RPMI7951 (cell line): ENCODE measurements around the gene BATF2. TPM values are rescaled to one million over a fixed set of nuclear protein-coding genes. Genes with fewer than 3 reads are reported as not detected.
"Not testable (repeated sequence)": the region's sequence is repeated elsewhere in the genome, so short reads cannot be mapped to it uniquely, and the experiment has no call there.

Experiments
- DNase-seq: peaks from one replicate; pipeline ENCODE4 v3.0.0-alpha.2; 2012; ENCODE audit warnings: low read depth
- total RNA-seq: library from RNA; depleted of rRNA; stranded (reverse); fragments of >200 nt; shearing (Covaris generic); gene quantifications from 2 replicates; pipeline ENCODE4 v1.2.3, GENCODE V29; 2014

BATF2 gene
- total RNA-seq, 1 experiment from 2014 or later: 0.84 TPM

DNA sequence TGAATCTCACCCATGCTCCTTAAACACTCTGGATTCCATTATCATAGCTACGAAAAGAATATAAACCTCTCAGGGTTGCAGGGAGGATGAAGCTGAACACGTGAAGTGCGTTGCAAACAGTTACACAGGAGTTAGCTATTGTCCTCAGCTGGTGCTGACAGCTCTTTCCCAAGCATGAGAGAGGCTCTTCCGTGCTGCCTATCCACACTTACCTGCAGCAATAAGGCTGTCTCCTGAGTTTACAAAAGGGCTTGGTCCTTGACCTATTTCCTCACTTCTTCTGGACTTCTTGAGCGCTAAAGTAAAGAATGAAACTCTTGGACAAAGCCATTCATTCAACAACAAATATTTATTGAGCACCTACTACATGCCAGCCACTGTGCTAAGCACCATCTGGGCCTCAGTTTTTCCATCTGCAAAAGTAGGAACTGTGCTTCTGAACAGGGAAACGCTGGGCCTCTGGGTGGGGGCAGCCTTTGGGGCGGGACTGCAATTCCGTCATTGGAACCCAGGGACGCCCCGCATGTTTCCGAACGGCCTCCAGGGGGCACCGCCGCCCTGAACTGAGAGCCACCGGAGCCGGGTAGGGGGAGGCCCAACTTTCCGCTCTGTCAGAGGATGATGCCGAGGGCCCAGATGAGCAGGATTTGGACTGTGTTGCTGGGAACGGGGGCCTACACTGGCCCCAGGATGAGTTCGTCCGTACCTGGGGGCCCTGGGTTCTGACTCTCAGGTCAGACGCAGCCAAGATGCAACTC lies 16.5 kb upstream of the BATF2 start:
- DNase-seq: peak; percentile 85

DNA sequence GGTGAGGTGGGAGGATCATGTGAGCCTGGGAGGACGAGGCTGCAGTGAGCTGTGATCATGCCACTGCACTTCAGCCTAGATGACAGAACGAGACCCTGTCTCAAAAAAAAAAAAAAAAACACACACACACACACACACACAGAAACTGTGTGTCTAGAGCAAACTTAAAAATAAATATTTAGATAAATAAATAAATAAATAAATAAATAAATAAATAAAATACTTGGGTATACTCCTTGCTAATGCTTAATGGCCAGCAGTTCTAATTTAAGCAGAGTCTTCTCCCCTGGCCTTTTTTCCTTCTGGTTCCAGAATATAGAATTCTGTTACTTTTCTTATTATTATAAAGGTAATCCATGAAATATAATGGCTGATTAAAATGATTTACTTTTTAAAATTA lies 12.1 kb upstream of the BATF2 start:
- DNase-seq: no peak

DNA sequence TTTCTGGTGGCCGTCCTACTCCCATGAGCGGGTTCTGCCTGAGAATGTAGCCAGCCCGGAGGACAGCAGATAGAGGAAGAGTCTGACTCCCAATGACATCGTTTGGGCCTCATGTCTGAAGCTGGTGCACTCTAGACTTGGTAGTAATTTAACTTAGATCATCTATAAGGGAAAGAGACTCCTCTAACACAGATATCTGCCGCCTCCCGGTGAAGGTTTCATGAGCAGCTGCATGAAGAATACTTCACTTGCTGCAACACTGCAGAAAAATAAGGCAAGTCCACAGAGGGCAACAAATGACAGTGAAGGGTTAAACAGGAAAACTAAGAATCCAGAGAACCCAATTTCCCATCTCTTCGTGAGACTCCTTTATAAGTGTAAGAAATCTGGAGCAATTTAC lies 11.2 kb upstream of the BATF2 start:
- no peak for DNase-seq

DNA sequence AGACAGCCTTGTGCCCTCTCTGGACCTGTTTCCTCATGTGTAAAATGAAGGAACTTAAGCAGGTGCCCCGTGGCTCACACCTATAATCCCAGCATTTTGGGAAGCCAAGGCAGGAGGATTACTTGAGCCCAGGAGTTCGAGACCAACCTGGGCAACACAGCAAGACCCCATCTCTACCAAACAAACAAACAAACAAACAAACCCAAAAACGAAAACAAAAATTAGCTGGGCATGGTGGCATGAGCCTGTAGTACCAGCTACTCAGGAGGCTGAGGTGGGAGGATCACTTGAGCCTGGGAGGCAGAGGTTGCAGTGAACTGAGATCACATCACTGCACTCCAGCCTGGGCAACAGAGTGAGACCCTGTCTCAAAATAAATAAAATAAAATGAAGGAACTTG lies 7.2 kb upstream of the BATF2 start:
- DNase-seq: not testable (repeated sequence)

DNA sequence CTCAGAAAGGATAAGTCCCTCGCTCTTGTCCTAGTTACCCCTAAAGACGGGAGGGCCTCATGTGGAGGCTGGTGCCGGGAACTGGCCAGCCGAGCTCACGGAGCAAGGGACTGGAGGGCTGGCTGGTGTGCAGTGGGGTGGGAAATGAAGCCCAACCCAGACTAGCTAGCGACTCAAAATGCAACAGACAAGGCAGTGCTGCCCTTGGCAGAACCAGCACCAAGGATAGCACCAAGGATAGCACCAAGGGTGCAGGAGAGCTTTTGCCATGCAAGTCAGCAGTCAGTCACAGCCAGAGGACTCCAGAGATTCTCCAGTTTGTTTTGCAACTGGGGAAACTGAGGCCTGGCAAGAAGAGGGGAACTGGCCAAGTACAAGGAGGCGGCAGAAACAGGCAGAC lies 6.5 kb upstream of the BATF2 start:
- peak; percentile 30 for DNase-seq

DNA sequence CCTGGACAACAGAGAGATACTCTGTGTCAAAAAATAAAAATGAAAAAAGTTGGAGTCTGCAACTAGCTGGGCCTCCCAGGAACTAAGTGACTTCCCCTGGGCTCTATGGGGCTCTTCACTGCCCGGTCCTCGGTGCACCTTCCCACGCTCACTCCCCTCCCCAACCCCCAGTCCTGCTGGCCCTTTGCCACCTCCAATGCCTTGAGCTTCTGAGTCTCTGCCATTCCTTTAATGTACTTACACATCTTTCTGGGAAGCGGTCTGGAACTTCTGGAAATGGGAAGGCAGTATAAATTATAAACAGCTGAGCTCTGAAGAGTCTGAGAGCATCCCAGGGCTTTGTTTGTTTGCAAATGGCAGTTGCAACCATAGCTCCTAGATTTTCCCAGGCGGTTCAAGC lies 5.9 kb upstream of the BATF2 start:
- DNase-seq: no peak

DNA sequence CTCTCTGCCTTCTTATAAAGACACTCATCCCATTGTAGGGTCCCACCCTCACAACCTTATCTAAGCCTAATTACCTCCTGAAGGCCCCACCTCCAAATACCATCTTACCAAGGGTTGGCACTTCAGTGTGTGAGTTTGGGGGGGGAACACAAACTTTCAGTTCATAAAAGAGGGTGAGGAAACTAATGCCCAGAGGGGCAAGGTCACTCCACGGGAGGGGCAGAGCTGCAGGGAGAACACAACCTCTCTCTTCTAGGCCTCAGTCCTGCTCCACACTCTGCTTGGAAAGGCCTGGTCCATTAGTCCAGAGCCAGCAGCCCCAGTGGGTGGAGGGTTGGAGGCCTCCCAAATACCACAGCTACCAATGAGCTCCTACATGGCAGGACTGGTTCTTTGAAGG lies 2.7 kb upstream of the BATF2 start:
- DNase-seq: no peak

DNA sequence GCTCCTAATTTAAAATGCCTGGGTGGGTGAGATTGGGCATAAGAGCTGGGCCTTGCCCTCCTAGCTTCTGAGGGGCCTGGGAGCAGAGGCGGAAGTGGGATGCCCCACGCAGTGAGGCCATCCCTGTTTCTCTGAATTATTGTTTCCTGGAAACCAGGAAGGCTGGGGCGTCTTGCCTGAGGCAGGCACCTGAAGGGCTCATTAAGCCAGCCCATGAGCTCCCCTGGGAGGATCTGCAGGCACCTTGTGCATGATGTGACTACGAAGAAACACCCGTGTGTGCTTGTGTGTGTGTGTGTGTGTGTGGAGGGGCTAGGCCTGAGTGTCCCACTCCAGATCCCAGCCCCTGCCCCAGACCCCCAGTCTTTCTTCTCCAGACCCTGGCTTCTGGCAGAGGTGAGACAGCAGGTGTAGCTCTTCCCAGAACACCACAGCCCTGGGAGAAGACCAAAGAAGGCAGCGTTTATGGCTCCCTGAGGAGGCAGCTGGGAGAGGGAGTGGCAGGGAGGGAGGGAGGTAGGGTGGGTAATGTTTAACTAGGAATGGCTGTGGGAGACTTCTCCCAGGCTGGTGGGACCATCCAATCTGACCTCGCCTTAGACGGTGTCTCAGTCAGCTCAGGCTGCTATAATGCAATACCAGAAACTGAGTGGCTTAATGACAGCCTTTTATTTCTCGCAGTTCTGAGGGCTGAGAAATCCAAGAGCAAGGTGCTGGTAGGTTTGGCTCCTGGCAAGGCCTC lies 2.1 kb upstream of the BATF2 start:
- no peak for DNase-seq

DNA sequence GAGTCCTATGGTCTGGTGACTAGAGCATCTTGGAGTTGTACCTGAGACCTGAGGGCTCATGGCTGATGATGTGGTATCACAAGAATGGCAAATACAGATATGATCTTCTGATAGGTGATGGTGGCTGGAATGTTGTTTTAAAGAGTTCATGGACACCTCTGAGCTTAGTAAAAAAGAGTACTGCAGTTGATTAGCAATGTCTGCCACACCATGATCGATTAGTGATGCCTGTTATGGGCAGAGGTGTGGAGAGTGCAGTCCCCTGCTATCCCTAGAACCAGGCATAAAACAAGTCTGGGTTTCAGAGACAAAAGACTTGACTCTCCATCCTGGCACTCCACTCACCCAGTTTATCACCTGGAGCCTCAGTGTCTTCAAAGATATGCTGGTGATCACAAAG lies 1.4 kb upstream of the BATF2 start:
- no peak for DNase-seq

DNA sequence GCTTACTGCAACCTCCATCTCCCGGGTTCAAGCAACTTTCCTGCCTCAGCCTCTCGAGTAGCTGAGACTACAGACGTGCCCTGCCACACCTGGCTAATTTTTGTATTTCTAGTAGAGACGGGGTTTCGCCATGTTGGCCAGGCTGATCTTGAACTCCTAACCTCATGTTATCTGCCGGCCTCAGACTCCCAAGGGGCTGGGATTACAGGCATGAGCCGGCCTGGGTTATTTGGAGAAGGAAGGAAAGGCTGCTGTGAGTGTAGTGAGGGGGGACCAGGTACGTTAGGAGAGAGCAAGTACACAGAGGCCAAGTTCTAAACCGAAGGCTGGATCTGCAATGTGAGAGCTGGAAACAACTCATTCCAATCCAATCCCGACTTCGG lies 453 bp downstream of the BATF2 start:
- DNase-seq: no peak

DNA sequence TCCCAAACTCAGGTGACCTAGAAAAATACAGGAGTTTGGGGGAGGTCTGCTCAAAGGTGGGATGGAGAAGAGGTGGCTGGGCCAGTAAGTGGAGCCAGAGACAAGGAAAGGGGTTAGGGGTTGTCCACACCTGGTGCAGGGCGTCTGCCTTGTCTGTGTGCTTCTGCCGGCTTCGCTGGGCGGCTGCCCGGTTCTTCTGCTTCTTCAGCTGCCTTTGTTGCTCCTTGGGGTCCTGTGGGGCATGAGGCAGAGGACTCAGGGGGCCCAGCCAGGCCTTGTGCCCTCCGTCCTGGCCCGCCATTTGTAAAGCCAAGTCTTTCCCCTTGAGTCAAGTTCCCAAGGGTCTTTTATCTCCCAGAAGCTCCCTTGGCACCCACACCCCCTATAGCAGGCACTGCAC lies 2.5 kb downstream of the BATF2 start:
- no peak for DNase-seq

DNA sequence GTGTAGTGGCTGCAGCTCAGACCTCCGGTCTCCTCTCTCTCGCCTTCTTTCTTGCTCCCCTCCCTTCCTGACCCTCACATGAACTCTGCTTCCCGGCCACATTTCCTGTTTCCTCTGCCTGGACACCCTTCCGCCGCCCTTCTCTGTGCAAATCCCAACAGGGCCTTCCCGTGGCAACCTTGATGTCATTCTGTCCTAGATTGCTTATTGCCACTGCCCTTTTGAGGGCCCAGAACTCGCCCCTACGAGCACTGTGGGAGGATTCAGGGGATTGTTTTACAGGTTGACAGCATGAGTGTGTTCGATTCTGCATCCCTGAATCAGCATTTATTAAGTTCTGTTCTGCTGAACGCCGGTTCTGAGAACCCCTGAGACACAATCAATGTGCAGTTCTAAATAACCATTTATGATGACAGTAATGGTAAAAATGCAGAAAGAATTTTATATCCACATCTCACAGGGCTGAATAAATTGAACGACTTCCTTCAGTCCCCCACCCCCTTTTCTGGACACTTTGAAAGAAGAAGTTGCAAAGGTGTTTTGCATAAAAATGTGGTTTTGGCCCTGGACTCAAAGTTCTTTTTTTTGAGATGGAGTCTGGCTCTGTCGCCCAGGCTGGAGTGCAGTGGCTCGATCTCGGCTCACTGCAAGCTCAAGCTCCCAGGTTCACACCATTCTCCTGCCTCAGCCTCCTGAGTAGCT lies 6.4 kb downstream of the BATF2 start:
- DNase-seq: peak; percentile 16

DNA sequence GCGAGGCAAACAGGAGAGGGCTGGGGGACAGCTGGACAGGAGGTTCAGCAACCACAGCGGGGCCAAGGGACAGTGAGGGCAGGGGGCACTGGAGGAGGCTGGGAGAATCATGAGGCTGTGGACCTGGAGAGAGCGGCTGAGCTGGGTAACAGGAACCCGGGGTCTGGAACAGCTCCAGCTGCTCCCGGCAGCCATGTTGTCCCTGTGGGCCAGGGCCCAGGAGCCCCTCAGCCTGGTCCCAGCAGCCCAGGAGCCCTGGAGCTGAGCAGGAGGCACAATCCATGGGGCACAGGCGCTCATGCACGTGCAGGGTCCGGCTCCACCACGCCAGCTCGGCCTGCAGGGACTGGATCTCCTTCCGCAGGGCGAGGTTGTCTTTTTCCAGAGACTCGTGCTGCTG lies 7.4 kb downstream of the BATF2 start:
- no peak for DNase-seq

DNA sequence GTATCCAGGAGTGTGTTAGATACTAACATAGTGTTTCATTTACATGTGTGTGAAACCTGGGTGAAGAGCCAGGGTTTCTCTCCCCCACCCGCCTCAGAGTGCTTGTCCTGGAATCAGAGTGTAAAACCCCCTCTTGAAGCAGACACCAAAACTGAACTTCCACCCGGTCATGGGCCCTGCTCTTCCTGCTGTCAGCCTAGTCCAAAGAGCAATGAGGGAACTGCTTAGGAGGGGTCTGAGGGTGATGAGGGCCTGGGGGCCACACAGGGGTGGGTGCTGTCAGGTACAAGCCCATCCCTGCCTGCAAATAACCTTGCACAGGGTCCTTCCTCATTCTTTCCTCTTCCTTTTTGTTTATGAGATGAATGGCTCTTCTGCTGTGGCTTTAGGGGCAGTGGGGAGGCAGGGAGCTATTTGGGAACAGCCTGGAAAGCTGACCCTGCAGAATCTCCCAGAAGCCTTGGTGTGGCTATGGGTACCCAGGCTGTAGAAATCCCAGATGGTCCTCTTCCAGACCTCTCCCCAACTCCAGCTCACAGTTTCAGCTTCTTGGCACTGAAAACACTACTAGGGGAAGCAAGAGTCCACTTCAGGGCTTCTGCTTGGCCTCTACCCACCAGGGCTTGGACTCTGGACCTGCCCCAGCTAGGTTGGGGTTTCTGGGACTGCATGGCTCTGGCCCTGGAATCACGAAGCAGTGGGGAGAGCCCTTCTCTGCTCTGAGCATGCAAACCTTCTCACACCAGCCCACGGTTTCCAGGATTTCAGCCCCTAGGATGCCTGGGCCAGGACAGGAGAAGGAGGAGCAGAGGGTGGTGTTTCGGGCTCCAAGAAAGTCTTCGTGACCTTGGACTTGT lies 8.5 kb downstream of the BATF2 start:
- no peak for DNase-seq

DNA sequence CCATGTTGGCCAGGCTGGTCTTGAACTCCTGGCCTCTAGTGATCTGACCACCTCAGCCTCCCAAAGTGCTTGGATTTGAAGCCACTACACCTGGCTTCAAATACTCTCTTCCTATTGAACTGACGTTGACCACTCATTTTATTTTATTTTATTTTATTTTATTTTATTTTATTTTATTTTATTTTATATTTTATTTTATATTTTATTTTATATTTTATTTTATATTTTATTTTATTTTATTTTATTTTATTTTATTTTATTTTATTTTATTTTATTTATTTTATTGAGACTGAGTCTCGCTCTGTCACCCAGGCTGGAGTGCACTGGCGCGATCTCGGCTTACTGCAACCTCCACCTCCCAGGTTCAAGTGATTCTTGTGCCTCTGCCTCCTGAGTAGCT lies 13.4 kb downstream of the BATF2 start:
- not testable (repeated sequence) for DNase-seq

DNA sequence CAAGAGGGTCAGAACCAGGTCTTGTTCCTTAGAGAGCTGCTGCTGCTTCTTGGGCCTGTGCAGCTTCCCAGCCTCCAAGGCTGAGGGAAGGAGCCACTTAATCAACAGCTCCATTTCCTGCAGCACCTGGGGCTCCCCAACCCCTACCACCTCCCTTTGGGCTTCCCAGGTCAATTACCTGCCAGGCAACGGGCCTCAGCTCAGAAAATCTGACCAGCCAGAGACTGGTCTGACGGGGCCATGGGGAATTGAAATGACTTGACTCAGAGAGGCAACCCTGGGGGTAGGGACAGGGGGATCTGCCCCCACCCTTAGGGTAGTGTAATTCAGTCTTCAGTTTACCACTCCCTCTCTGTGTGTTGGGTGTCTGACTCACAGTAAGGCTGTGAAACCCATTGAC lies 20.1 kb downstream of the BATF2 start:
- DNase-seq: no peak

DNA sequence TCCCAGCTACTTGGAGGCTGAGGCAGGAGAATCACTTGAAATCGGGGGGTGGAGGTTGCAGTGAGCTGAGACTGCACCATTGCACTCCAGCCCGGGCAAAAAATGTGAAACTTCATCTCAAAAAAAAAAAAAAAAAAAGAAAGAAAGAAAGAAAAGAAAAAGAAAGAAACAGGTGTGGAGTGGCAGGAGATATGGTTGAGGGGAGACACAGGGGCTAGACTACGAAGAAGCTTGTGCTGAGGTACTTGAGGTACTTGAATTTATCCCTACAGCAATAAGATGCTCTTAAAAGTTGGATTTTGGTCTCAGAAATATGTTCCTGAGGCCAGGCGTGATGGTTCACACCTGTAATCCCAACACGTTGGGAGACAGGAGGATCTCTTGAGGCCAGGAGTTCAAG lies 22.6 kb downstream of the BATF2 start:
- DNase-seq: no peak

DNA sequence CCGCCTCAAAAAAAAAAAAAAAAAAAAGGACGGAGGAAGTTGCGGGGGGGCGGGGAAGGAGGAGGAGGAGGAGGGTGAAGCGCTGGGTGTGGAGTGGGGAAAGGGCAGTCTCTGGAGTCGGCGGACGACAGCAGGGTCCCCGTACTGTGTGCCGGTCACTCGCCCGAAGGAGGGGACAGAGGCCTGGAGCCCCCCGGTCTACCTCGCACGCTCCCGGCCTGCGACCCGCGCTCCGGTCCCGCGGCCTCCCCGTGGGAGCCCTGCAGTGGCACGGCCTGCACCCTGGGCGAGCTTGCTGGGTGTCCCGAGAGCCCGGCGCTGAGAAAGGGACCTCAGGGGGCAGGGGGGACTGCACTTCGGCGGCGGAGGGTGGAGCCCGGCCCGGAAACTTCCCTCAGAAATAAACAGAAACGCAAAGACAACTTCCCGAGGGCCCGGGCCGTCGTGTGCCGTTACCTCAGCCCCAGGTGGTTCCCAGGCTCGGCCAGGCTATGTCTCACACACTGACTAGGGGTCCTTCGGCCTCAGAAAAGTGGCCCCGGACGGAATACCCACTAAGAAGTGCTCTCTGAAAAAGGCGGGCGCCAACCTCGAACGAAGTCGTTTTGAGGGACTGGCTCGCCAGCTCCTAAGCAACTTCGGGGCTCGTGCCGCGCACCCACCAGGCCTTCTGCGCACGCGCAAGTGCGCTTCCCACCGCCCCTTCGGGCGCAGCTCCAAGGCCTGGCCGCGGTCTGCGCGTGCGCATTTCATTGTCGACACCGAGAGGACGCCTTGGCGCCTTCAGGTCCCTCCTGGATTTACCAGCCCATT lies 25.1 kb downstream of the BATF2 start, which contains the start of gene MAJIN:
MAJIN (minus strand) TSS at position 688 of the 813 bp plus-strand sequence. CDS start 12,703 bp downstream, outside the sequence.
- DNase-seq: peak; percentile 72

DNA sequence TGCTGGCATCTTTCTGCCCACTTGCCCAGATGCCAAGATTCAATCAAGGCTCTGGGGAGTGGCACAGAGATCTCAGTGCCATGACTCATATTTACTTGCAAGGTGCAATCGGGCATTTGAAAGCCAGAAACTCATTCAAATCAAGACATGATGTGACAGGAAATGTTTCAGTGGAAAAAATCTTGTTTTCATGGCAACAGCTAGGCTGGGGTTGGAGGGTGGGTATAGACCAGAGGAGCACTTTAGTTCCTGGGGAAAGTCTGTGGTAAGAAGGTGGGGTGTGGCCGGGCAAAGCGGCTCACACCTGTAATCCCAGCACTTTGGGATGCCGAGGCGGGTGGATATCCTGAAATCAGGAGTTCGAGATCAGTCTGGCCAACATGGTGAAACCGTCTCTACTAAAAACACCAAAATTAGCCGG lies 26.0 kb downstream of the BATF2 start:
- no peak for DNase-seq

DNA sequence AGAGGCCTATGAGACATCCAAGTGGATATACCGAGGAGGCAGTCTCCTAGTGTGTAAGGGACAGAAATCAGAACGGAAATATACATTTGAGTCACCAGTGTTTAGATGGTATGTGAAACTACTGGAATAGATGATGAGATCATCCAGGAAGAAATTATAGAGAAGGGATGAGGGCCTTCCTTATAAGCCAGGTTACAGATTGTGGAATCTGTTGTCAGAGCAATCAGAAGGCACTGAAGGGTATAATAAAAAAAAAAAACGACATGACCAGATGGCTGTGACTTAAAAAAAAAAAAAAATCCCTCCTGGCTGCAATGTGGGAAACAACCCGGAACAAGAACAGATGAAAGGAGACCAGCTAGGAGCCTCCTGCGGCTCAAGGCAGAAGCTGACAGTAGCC lies 27.6 kb downstream of the BATF2 start:
- DNase-seq: peak; percentile 21

DNA sequence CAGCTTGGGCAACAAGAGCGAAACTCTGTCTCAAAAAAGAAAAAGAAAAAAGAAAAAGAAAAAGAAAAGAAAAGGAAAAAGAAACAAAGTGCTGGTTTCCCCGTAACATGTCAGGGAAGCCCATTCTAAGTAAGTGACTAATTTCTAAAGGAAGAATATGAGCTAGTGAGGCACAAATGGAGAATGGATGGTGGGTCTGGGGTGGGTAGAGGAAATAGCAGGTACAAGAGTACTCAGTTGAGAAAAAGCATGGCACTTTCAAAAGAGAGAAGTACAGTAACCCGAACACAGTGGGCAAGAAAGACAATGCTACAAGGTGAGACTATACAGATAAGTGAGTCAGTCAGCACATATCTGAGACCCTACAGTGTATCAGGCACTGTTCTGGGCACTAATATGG lies 29.4 kb downstream of the BATF2 start:
- no peak for DNase-seq
